ENCODE measurements around the gene KDM7A. TPM values are rescaled to one million over a fixed set of nuclear protein-coding genes. Genes with fewer than 3 reads are reported as not detected.

KDM7A gene
- total RNA-seq: 4.4 and 10.1 TPM in 2 replicates

GRCh38 chr7:140176811-140177702, at the start of gene KDM7A:
Gene KDM7A, minus strand, starts transcription at chr7:140176983. Its CDS starts 46 bp downstream, at chr7:140176937.

GRCh38 chr7:140062528-140063299, 114.1 kb downstream of the KDM7A start, which contains the start of gene PARP12:
Gene PARP12, minus strand, starts transcription at chr7:140062951. Its CDS starts 104 bp downstream, at chr7:140062847.

Other genes starting within 250 kb of the KDM7A start
- gene PARP12, start 114.0 kb downstream of the KDM7A start, total RNA-seq: 48.1 and 81.1 TPM in 2 replicates
- gene SLC37A3, start 221.5 kb upstream of the KDM7A start, total RNA-seq: 29.8 and 101 TPM in 2 replicates
- 1.1 TPM in 1 of 2 replicates, not detected in the other for gene RAB19, start 227.1 kb upstream of the KDM7A start, total RNA-seq